HG03575 (cell line): ENCODE results near the gene MTPN.

Experiments
- ATAC-seq: cut with Tn5 transposase; IDR thresholded peaks from one replicate; pipeline ENCODE4 v1.9.1; 2021; ENCODE audit not compliant: unreplicated experiment, insufficient number of reproducible peaks, low FRiP score; ENCODE audit errors: extremely low read depth

Gene MTPN

GRCh38 chr7:135904282-135904681, 72.9 kb downstream of the MTPN start:
- no peak for ATAC-seq

- no peak for ATAC-seq
These were observed 75.3 kb downstream of the MTPN start for GRCh38 chr7:135901585-135902540.

GRCh38 chr7:135900065-135900546, 77.1 kb downstream of the MTPN start:
- ATAC-seq, result no peak

GRCh38 chr7:135899458-135900064, 77.6 kb downstream of the MTPN start:
- no peak for ATAC-seq

- no peak for ATAC-seq
These were observed 78.9 kb downstream of the MTPN start for GRCh38 chr7:135898226-135898625.

- ATAC-seq, result no peak
These were observed 82.3 kb downstream of the MTPN start for GRCh38 chr7:135894816-135895215.

- ATAC-seq, result no peak
These were observed 87.3 kb downstream of the MTPN start for GRCh38 chr7:135889823-135890222.

GRCh38 chr7:135888740-135889139, 88.4 kb downstream of the MTPN start:
- ATAC-seq, result no peak

- no peak for ATAC-seq
These were observed 90.6 kb downstream of the MTPN start for GRCh38 chr7:135886345-135887132.

GRCh38 chr7:135884495-135885232, 92.5 kb downstream of the MTPN start:
- ATAC-seq, result no peak

GRCh38 chr7:135879233-135879632, 97.9 kb downstream of the MTPN start:
- ATAC-seq, result no peak

- ATAC-seq, result no peak
These were observed 98.9 kb downstream of the MTPN start for GRCh38 chr7:135878284-135878683.

GRCh38 chr7:135877805-135878204, 99.4 kb downstream of the MTPN start:
- no peak for ATAC-seq
